GM23248 (cell line): ENCODE results near the gene CD38.

ENCODE experiments used
- EZH2 ChIP-seq: fragments of 200-600 bp; sonication (generic); IDR thresholded peaks from 2 replicates; pipeline ENCODE4 v1.6.1; 2018; ENCODE audit warnings: antibody characterized with exemption, mild to moderate bottlenecking; ENCODE audit not compliant: insufficient read depth, poor library complexity, severe bottlenecking
- EZH2phosphoT487 ChIP-seq: fragments of 200-600 bp; sonication (generic); IDR thresholded peaks from 2 replicates; pipeline ENCODE4 v1.6.1; 2018; ENCODE audit warnings: antibody characterized with exemption, moderate library complexity, mild to moderate bottlenecking, low read depth; ENCODE audit not compliant: insufficient read depth

DNA sequence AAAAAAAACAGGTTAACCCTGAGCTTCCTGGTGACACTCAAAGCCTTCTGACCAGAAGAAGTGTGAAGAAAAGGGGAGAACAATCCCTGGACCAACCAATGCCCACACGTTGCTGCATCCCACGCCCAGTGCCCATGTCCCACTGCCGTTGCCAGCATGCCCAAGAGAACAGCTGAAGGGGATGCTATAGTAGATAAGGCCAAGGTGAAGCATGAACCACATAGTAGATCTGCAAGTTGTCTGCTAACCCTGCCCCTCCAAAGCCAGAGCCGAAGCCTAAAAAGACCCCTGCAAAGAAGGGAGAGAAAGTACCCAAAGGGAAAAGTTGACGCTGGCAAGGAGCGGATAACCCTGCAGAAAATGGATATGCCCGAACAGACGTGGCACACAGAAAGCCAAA is 11.3 kb upstream of the CD38 start:
- TF ChIP-seq EZH2 (no peak), EZH2phosphoT487 (no peak)
